ENCODE data around the gene TASP1.
"Not testable (repeated sequence)": the region's sequence is repeated elsewhere in the genome, so short reads cannot be mapped to it uniquely, and the experiment has no call there.

Gene TASP1

GRCh38 chr20:13392391-13392790 lies 246.3 kb downstream of the TASP1 start:
- DNase-seq = no peak

- no peak for DNase-seq
Observed at GRCh38 chr20:13389115-13389514, 249.6 kb downstream of the TASP1 start.

GRCh38 chr20:13384132-13384531 lies 254.6 kb downstream of the TASP1 start:
- no peak for DNase-seq

GRCh38 chr20:13382786-13383185 lies 255.9 kb downstream of the TASP1 start:
- DNase-seq = no peak

GRCh38 chr20:13380497-13381229 lies 258.1 kb downstream of the TASP1 start:
- not testable (repeated sequence) for DNase-seq

- no peak for DNase-seq
Observed at GRCh38 chr20:13373400-13373799, 265.3 kb downstream of the TASP1 start.

- DNase-seq = no peak
Observed at GRCh38 chr20:13364278-13365170, 274.2 kb downstream of the TASP1 start.

GRCh38 chr20:13363473-13363872 lies 275.3 kb downstream of the TASP1 start:
- DNase-seq = no peak

GRCh38 chr20:13362165-13362564 lies 276.6 kb downstream of the TASP1 start:
- DNase-seq = not testable (repeated sequence)

- not testable (repeated sequence) for DNase-seq
Observed at GRCh38 chr20:13358936-13359335, 279.8 kb downstream of the TASP1 start.

GRCh38 chr20:13357782-13358181 lies 280.9 kb downstream of the TASP1 start:
- not testable (repeated sequence) for DNase-seq

GRCh38 chr20:13356591-13356990 lies 282.1 kb downstream of the TASP1 start:
- DNase-seq = no peak

GRCh38 chr20:13355941-13356486 lies 282.7 kb downstream of the TASP1 start:
- no peak for DNase-seq

- no peak for DNase-seq
Observed at GRCh38 chr20:13355411-13355810, 283.3 kb downstream of the TASP1 start.

- DNase-seq = no peak
Observed at GRCh38 chr20:13353261-13353945, 285.3 kb downstream of the TASP1 start.

GRCh38 chr20:13349235-13349604 lies 289.5 kb downstream of the TASP1 start:
- DNase-seq = no peak

GRCh38 chr20:13348311-13349234 lies 290.2 kb downstream of the TASP1 start:
- DNase-seq = no peak

- DNase-seq = no peak
Observed at GRCh38 chr20:13344671-13345070, 294.1 kb downstream of the TASP1 start.

GRCh38 chr20:13342469-13343242 lies 296.1 kb downstream of the TASP1 start:
- DNase-seq = no peak

- DNase-seq = no peak
Observed at GRCh38 chr20:13341737-13342393, 296.9 kb downstream of the TASP1 start.

GRCh38 chr20:13340088-13340487 lies 298.6 kb downstream of the TASP1 start:
- no peak for DNase-seq
